Measurements from ENCODE around the gene PTAFR.
A peak's percentile ranks its signal among the peaks of the same experiment; 100 is the strongest.

Gene PTAFR

GRCh38 chr1:28114844-28115243 is 61.6 kb downstream of the PTAFR start:
- DNase-seq = no peak

GRCh38 chr1:28113242-28113572 is 63.3 kb downstream of the PTAFR start:
- DNase-seq = no peak

- DNase-seq = no peak
These were observed 63.9 kb downstream of the PTAFR start for GRCh38 chr1:28112388-28113241.

- DNase-seq = no peak
These were observed 65.3 kb downstream of the PTAFR start for GRCh38 chr1:28111157-28111556.

- no peak for DNase-seq
These were observed 65.9 kb downstream of the PTAFR start for GRCh38 chr1:28110555-28110954.

- no peak for DNase-seq
These were observed 66.9 kb downstream of the PTAFR start for GRCh38 chr1:28109639-28110038.

- DNase-seq = no peak
These were observed 68.5 kb downstream of the PTAFR start for GRCh38 chr1:28108001-28108400.

GRCh38 chr1:28104866-28105467 is 71.5 kb downstream of the PTAFR start:
- DNase-seq = peak; percentile 71

GRCh38 chr1:28102189-28102588 is 74.3 kb downstream of the PTAFR start:
- no peak for DNase-seq

GRCh38 chr1:28099050-28099769 is 77.3 kb downstream of the PTAFR start:
- no peak for DNase-seq

Data from NCI-H774 (cell line).